ENCODE results near the gene RGS3.

RGS3 gene

GRCh38 chr9:113598883-113599282, 135.4 kb downstream of the RGS3 start:
- Histone ChIP-seq H3K4me2 (ENCODE audit: low read length) (no peak overlapping the region), H3K36me3 (ENCODE audit: insufficient read depth, low read length) (peaks cover 26% of the 10 kb centered on the region), H3K4me1 (ENCODE audit: control insufficient read depth, insufficient read depth, low read length) (peaks cover 83% of the 10 kb centered on the region), H3K4me3 (ENCODE audit: low read length) (no peak overlapping the region), H3K9me3 (replicated peaks; ENCODE audit: low read length) (no peaks in the 10 kb centered on the region), H3K9ac (ENCODE audit: low read depth, low read length) (peak overlapping the region; percentile 54), H3K27me3 (ENCODE audit: control insufficient read depth, insufficient read depth, low read length) (no peaks in the 10 kb centered on the region)

GRCh38 chr9:113599646-113600022, 136.1 kb downstream of the RGS3 start:
- H3K36me3 ChIP-seq (ENCODE audit: insufficient read depth, low read length), result peaks cover 26% of the 10 kb centered on the region
- peak overlapping the region; percentile 12 for H3K4me2 ChIP-seq (ENCODE audit: low read length)
- no peak overlapping the region for H3K4me3 ChIP-seq (ENCODE audit: low read length)
- H3K4me1 ChIP-seq (ENCODE audit: control insufficient read depth, insufficient read depth, low read length), result peaks cover 83% of the 10 kb centered on the region
- H3K9ac ChIP-seq (ENCODE audit: low read depth, low read length), result peak overlapping the region; percentile 54
- no peaks in the 10 kb centered on the region for H3K27me3 ChIP-seq (ENCODE audit: control insufficient read depth, insufficient read depth, low read length)
- H3K9me3 ChIP-seq (replicated peaks; ENCODE audit: low read length), result no peaks in the 10 kb centered on the region

DNA sequence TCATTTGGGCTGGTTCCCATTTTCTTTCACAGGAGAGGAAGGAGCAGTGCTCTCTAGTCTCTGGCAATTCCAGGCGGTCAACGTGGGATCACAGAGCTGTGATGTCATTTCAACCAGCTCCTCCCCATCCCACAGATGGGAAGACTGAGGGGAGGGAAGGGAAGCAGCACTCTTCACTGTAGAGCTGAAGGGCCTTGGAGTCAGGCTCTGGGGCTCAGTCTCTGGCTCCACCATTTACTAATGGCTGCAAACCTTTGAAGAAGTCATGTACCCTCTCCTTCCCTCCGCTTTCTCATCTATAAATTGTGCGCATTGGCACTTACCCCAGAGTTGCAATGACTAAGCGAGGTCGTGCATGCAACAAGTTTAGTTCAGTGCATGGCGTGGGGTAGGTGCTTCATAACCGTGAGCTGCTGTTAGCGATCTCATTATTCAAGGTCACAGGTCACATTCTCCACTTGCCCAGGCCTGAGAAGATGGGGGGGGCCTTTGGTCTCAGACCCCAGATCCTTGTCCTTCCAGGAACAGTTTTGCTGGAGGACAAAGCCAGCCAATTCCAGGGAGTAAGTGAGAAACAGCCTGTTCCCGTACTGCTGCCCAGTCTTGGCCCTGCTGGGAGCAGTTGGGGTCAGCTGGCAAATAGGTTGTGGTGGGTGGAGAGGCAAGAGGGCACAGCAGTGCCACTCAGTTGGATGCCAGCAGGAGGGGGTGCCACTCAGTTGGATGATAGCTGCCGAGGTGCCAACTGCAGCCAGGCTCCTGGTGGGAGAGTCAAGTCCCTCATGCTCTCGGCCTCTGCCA, 136.7 kb downstream of the RGS3 start:
- no peaks in the 10 kb centered on the region for H3K27me3 ChIP-seq (ENCODE audit: control insufficient read depth, insufficient read depth, low read length)
- peaks cover 26% of the 10 kb centered on the region for H3K36me3 ChIP-seq (ENCODE audit: insufficient read depth, low read length)
- H3K9ac ChIP-seq (ENCODE audit: low read depth, low read length), result peak overlapping the region; percentile 11
- peaks cover 78% of the 10 kb centered on the region for H3K4me1 ChIP-seq (ENCODE audit: control insufficient read depth, insufficient read depth, low read length)
- no peaks in the 10 kb centered on the region for H3K9me3 ChIP-seq (replicated peaks; ENCODE audit: low read length)
- H3K4me3 ChIP-seq (ENCODE audit: low read length), result no peak overlapping the region
- peak overlapping the region; percentile 12 for H3K4me2 ChIP-seq (ENCODE audit: low read length)

- H3K4me1 ChIP-seq (ENCODE audit: control insufficient read depth, insufficient read depth, low read length), result peaks cover 70% of the 10 kb centered on the region
- peaks cover 19% of the 10 kb centered on the region for H3K36me3 ChIP-seq (ENCODE audit: insufficient read depth, low read length)
- no peak overlapping the region for H3K9ac ChIP-seq (ENCODE audit: low read depth, low read length)
- peak overlapping the region; percentile 12 for H3K4me2 ChIP-seq (ENCODE audit: low read length)
- H3K9me3 ChIP-seq (replicated peaks; ENCODE audit: low read length), result no peaks in the 10 kb centered on the region
- H3K4me3 ChIP-seq (ENCODE audit: low read length), result no peak overlapping the region
- no peaks in the 10 kb centered on the region for H3K27me3 ChIP-seq (ENCODE audit: control insufficient read depth, insufficient read depth, low read length)
Observed at GRCh38 chr9:113600871-113601614, 137.5 kb downstream of the RGS3 start.

GRCh38 chr9:113601656-113602055, 138.1 kb downstream of the RGS3 start:
- peak overlapping the region; percentile 65 for H3K4me2 ChIP-seq (ENCODE audit: low read length)
- no peaks in the 10 kb centered on the region for H3K27me3 ChIP-seq (ENCODE audit: control insufficient read depth, insufficient read depth, low read length)
- peaks cover 64% of the 10 kb centered on the region for H3K4me1 ChIP-seq (ENCODE audit: control insufficient read depth, insufficient read depth, low read length)
- H3K4me3 ChIP-seq (ENCODE audit: low read length), result no peak overlapping the region
- no peak overlapping the region for H3K9ac ChIP-seq (ENCODE audit: low read depth, low read length)
- peaks cover 14% of the 10 kb centered on the region for H3K36me3 ChIP-seq (ENCODE audit: insufficient read depth, low read length)
- H3K9me3 ChIP-seq (replicated peaks; ENCODE audit: low read length), result no peaks in the 10 kb centered on the region

- Histone ChIP-seq H3K9me3 (replicated peaks; ENCODE audit: low read length) (no peaks in the 10 kb centered on the region), H3K27me3 (ENCODE audit: control insufficient read depth, insufficient read depth, low read length) (no peaks in the 10 kb centered on the region), H3K4me1 (ENCODE audit: control insufficient read depth, insufficient read depth, low read length) (peaks cover 57% of the 10 kb centered on the region), H3K9ac (ENCODE audit: low read depth, low read length) (peak overlapping the region; percentile 53), H3K4me2 (ENCODE audit: low read length) (peak overlapping the region; percentile 65), H3K4me3 (ENCODE audit: low read length) (peak overlapping the region; percentile 38), H3K36me3 (ENCODE audit: insufficient read depth, low read length) (peaks cover 7% of the 10 kb centered on the region)
Observed at GRCh38 chr9:113602126-113603047, 138.9 kb downstream of the RGS3 start.

DNA sequence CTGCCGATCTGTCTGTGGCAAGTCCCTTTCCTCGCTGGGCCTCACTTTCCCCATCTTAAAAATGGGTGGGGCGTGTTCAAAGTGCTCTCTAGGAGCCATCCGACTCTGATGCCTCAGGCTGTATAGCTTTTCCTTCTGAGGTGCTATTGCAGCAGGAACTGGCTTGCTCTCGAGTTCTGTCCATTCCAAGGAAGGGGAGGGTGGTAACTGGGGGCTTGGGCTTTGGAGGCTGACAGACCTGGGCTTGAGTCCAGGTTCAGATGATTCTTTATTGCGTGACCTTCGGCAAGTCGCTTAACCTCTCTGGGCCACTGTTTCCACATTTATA, 139.5 kb downstream of the RGS3 start:
- peaks cover 51% of the 10 kb centered on the region for H3K4me1 ChIP-seq (ENCODE audit: control insufficient read depth, insufficient read depth, low read length)
- peaks cover under 1% of the 10 kb centered on the region for H3K36me3 ChIP-seq (ENCODE audit: insufficient read depth, low read length)
- no peaks in the 10 kb centered on the region for H3K9me3 ChIP-seq (replicated peaks; ENCODE audit: low read length)
- H3K4me3 ChIP-seq (ENCODE audit: low read length), result no peak overlapping the region
- no peak overlapping the region for H3K9ac ChIP-seq (ENCODE audit: low read depth, low read length)
- no peaks in the 10 kb centered on the region for H3K27me3 ChIP-seq (ENCODE audit: control insufficient read depth, insufficient read depth, low read length)
- no peak overlapping the region for H3K4me2 ChIP-seq (ENCODE audit: low read length)

- no peaks in the 10 kb centered on the region for H3K27me3 ChIP-seq (ENCODE audit: control insufficient read depth, insufficient read depth, low read length)
- H3K4me3 ChIP-seq (ENCODE audit: low read length), result no peak overlapping the region
- no peaks in the 10 kb centered on the region for H3K9me3 ChIP-seq (replicated peaks; ENCODE audit: low read length)
- no peaks in the 10 kb centered on the region for H3K36me3 ChIP-seq (ENCODE audit: insufficient read depth, low read length)
- no peak overlapping the region for H3K4me2 ChIP-seq (ENCODE audit: low read length)
- H3K4me1 ChIP-seq (ENCODE audit: control insufficient read depth, insufficient read depth, low read length), result peaks cover 43% of the 10 kb centered on the region
- H3K9ac ChIP-seq (ENCODE audit: low read depth, low read length), result no peak overlapping the region
Observed at GRCh38 chr9:113603773-113604172, 140.2 kb downstream of the RGS3 start.

- Histone ChIP-seq H3K9ac (ENCODE audit: low read depth, low read length) (no peak overlapping the region), H3K36me3 (ENCODE audit: insufficient read depth, low read length) (no peaks in the 10 kb centered on the region), H3K27me3 (ENCODE audit: control insufficient read depth, insufficient read depth, low read length) (no peaks in the 10 kb centered on the region), H3K4me2 (ENCODE audit: low read length) (no peak overlapping the region), H3K4me1 (ENCODE audit: control insufficient read depth, insufficient read depth, low read length) (peaks cover 38% of the 10 kb centered on the region), H3K9me3 (replicated peaks; ENCODE audit: low read length) (no peaks in the 10 kb centered on the region), H3K4me3 (ENCODE audit: low read length) (no peak overlapping the region)
Observed at GRCh38 chr9:113604393-113604792, 140.9 kb downstream of the RGS3 start.

DNA sequence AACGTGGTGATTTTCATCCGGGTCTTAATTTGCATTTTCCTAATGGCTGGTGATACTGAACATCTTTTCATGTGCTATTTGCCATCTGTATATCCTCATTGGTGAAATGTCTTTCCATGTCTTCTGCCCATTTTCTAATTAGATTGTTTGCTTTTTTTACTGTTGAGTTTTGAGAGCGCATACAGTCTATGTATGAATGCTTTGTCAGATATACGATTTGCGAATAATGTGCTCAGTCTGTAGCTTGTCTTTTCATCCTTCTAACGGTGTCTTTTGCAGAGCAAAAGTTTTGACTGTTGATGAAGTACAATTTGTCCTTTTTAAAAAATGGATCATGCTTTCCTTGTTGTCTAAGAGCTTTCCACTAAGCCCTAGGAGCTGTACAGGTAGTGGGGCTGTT, 143.0 kb downstream of the RGS3 start:
- no peak overlapping the region for H3K4me2 ChIP-seq (ENCODE audit: low read length)
- H3K4me3 ChIP-seq (ENCODE audit: low read length), result no peak overlapping the region
- no peaks in the 10 kb centered on the region for H3K36me3 ChIP-seq (ENCODE audit: insufficient read depth, low read length)
- H3K9ac ChIP-seq (ENCODE audit: low read depth, low read length), result no peak overlapping the region
- H3K4me1 ChIP-seq (ENCODE audit: control insufficient read depth, insufficient read depth, low read length), result peaks cover 26% of the 10 kb centered on the region
- no peaks in the 10 kb centered on the region for H3K9me3 ChIP-seq (replicated peaks; ENCODE audit: low read length)
- H3K27me3 ChIP-seq (ENCODE audit: control insufficient read depth, insufficient read depth, low read length), result no peaks in the 10 kb centered on the region

DNA sequence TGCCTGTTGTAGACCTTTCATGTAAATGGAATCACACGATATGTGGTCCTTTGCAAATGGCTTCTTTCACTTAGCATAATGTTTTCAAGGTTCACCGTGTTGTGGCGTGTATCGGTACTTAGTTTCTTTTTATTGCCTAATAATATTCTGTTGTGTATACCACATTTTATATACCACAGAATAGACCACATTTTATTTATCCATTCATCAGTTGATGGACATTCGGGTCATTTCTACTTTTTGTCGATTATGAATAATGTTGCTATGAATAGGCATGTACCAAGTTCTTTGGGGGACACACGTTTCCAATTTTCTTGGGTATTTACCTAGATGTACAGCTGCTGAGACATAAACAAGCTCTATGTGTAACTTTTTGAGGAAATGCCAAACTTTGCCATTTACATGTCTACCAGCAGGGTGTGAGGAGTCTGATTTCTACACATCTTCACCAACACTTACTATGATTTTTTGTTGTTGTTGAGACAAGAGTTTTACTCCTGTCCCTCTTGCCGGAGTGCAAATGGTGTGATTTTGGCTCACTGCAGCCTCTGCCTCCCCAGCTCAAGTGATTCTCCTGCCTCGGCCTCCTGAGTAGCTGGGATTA, 144.7 kb downstream of the RGS3 start:
- H3K27me3 ChIP-seq (ENCODE audit: control insufficient read depth, insufficient read depth, low read length), result no peaks in the 10 kb centered on the region
- H3K9me3 ChIP-seq (replicated peaks; ENCODE audit: low read length), result no peaks in the 10 kb centered on the region
- H3K9ac ChIP-seq (ENCODE audit: low read depth, low read length), result no peak overlapping the region
- no peaks in the 10 kb centered on the region for H3K36me3 ChIP-seq (ENCODE audit: insufficient read depth, low read length)
- no peak overlapping the region for H3K4me3 ChIP-seq (ENCODE audit: low read length)
- no peak overlapping the region for H3K4me2 ChIP-seq (ENCODE audit: low read length)
- peaks cover 10% of the 10 kb centered on the region for H3K4me1 ChIP-seq (ENCODE audit: control insufficient read depth, insufficient read depth, low read length)

Data from skeletal muscle satellite cell (primary cell).